ENCODE results near the gene MAP3K14. TPM values are rescaled to one million over a fixed set of nuclear protein-coding genes. Genes with fewer than 3 reads are reported as not detected.

The MAP3K14 gene
- total and polyA plus RNA-seq, 7 donors: 12.4 to 53.5 (median 24.6) TPM

DNA sequence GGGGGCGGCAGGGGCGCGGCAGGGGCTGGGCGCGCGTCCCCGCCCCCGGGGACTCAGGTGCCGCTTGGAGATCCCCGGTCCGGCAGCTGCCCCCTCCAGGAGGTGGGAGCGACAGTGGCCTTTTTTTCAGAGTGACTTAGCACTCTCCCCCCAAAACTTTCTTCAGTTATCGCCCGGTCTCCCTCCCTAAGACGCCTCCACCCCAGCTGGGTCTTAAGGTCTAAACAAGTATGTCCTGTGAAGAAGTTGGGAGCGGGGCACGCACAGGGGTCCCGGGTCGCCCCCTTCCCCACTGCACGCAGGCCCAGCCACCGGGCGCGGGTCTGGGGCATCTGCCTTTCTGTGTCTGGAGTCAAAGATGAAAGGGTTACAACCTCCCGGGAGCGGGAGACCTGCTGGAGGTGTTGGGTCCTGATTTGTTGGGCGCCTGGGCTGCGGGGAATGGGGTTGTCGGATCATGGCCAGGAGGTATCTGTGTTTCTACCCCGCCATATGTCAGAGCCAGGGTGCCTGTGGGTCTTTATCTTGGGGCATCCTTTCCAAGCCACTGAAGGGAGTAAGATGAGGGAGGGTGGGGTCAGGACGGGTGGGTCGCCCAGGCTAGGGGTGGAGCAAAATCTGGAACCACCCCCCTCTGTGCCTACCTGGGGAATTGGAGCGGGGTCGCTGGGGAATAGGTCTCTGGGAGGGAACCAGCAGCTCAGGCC is 94.4 kb downstream of the MAP3K14 start:
- Histone ChIP-seq H3K27ac (no peak overlapping the region), H3K9me3 (no peaks in the 10 kb centered on the region), H3K27me3 (ENCODE audit: insufficient read depth in 3 of 3, low read length in 2 of 3) (peaks cover 0 to 13% (median 8%) of the 10 kb centered on the region in 3 donors), H3K4me3 (peak overlapping the region; percentile 70), H3K36me3 (ENCODE audit: insufficient read depth in 1 of 2, low read depth in 1 of 2) (no peaks in the 10 kb centered on the region), H3K4me1 (peaks cover 3% of the 10 kb centered on the region)
- intact Hi-C loops (cut with DNase I): loop anchor here in 1 of 2 donors (5.0 kb wide), 1 partner anchor 365 kb away; no protein-coding TSS in a partner anchor
- DNase-seq (no peak), ATAC-seq (no peak)
- TF ChIP-seq, protein P1, sequence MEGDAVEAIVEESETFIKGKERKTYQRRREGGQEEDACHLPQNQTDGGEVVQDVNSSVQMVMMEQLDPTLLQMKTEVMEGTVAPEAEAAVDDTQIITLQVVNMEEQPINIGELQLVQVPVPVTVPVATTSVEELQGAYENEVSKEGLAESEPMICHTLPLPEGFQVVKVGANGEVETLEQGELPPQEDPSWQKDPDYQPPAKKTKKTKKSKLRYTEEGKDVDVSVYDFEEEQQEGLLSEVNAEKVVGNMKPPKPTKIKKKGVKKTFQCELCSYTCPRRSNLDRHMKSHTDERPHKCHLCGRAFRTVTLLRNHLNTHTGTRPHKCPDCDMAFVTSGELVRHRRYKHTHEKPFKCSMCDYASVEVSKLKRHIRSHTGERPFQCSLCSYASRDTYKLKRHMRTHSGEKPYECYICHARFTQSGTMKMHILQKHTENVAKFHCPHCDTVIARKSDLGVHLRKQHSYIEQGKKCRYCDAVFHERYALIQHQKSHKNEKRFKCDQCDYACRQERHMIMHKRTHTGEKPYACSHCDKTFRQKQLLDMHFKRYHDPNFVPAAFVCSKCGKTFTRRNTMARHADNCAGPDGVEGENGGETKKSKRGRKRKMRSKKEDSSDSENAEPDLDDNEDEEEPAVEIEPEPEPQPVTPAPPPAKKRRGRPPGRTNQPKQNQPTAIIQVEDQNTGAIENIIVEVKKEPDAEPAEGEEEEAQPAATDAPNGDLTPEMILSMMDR (IDR thresholded peaks at IDR 0.05): no peak
- 31 to 44% (median 39%) methylated on average over 25 to 33 of the region's 33 CpGs for WGBS, 3 donors

DNA sequence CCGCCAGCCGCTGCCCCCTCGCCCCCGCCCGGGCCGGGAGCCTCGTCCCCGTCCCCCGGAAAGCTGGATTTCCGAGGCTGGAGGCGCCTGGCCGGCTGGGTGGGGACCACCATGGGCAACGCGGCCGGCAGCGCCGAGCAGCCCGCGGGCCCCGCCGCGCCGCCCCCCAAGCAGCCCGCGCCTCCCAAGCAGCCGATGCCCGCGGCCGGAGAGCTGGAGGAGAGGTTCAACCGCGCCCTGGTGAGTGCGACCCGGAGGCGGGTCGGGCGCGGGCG is 94.9 kb downstream of the MAP3K14 start:
- Histone ChIP-seq H3K9me3 (no peaks in the 10 kb centered on the region), H3K4me3 (peak overlapping the region; percentile 70), H3K27me3 (ENCODE audit: insufficient read depth in 3 of 3, low read length in 2 of 3) (peaks cover 0 to 13% (median 8%) of the 10 kb centered on the region in 3 donors), H3K36me3 (ENCODE audit: insufficient read depth in 1 of 2, low read depth in 1 of 2) (no peaks in the 10 kb centered on the region), H3K27ac (no peak overlapping the region), H3K4me1 (peaks cover 3% of the 10 kb centered on the region)
- TF ChIP-seq, protein P1 (IDR thresholded peaks at IDR 0.05): no peak
- intact Hi-C loops (cut with DNase I): loop anchor here in 1 of 2 donors (5.0 kb wide), 1 partner anchor 365 kb away; no protein-coding TSS in a partner anchor
- DNase-seq (no peak), ATAC-seq (no peak)
- WGBS, 3 donors: 3 to 7% (median 3%) methylated on average over 16 to 38 of the region's 38 CpGs

DNA sequence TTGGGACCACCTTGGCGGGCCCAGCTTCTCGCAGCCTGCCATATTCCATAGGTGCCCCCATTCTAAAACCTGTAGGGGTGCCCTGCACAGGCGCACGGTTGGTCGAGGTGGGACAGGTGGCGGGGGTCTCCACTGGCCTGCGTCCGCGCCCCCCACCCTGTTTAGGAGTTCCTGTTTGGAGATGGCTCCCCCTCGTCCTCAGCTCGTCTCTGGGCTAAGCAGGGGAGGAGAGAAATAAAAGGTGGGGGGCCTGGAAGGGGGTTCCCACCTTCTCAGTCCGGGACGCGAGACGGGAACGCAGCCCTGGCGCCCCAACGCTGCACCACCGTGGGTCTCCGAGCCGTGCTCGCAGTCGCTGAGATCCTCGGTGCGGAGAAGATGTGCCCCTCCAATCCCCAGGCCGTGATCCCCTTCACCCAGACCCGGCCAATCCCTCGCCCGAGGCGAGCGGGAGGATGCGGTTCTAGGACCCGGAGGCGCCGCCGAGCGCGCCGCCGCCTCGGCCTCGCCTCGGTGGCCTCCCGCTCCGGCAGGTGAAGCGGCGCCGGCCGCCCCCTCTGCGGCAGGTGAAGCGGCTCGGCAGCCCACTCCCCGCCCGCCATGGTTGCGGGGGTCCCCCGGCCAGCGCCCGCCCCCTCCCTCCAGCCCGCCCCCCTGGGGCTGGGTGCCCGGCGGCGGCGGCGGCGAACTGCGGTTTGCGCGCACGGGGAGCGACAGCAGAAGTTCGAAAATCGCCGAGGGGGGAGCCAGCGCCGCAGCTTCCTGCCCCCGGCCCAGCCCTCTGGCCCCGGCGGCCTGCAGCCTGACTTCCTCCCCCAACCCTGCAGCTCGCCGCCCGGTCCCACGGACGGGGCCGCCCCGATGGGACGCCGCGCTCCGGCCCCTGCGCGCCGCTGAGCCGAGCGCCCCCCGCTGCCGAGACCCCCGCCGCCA is 95.5 kb downstream of the MAP3K14 start, which contains the start of gene FMNL1:
FMNL1 (plus strand) TSS at position 805 of the 933 bp plus-strand sequence. CDS start 240 bp downstream, outside the sequence.
- Histone ChIP-seq H3K9me3 (no peaks in the 10 kb centered on the region), H3K27me3 (ENCODE audit: insufficient read depth in 3 of 3, low read length in 2 of 3) (peaks cover 0 to 13% (median 8%) of the 10 kb centered on the region in 3 donors), H3K4me1 (peaks cover 3% of the 10 kb centered on the region), H3K36me3 (ENCODE audit: insufficient read depth in 1 of 2, low read depth in 1 of 2) (no peaks in the 10 kb centered on the region), H3K27ac (no peak within 1 kb of the TSS), H3K4me3 (peak within 1 kb of the TSS; percentile 70)
- 6 to 14% (median 11%) methylated on average over 36 to 98 of the region's 98 CpGs for WGBS, 3 donors
- DNase-seq: peak; percentile 53 to 80
- intact Hi-C loops (cut with DNase I): loop anchor here in 1 of 2 donors (5.0 kb wide), 1 partner anchor 366 kb away; no protein-coding TSS in a partner anchor
- no peak for ATAC-seq
- TF ChIP-seq, protein P1 (IDR thresholded peaks at IDR 0.05): no peak

DNA sequence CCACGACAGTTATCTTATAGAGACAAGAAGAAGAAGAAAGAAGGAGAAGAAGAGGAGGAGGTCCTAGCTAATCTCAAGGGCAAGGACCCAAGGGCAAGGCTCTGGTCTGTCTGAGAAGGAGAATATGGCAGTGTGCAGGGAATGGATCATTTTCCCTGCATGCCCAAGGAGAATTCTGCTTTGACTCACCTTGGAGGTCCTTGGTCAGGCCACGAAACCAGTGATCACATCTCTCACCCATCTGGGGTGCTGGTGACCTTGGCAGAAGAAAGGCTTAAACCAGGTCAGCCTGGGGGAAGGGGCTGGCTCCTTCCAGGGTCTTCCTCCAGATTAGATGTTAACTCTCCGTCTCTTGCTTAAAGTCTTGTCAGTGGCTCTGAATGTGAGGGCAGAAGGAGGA is 96.7 kb downstream of the MAP3K14 start:
- Histone ChIP-seq H3K36me3 (ENCODE audit: insufficient read depth in 1 of 2, low read depth in 1 of 2) (no peaks in the 10 kb centered on the region), H3K27ac (no peak overlapping the region), H3K4me1 (peaks cover 3% of the 10 kb centered on the region), H3K4me3 (no peak overlapping the region), H3K9me3 (no peaks in the 10 kb centered on the region), H3K27me3 (ENCODE audit: insufficient read depth in 3 of 3, low read length in 2 of 3) (peaks cover 0 to 13% (median 8%) of the 10 kb centered on the region in 3 donors)
- TF ChIP-seq, protein P1 (IDR thresholded peaks at IDR 0.05): no peak
- ATAC-seq: no peak
- intact Hi-C loops (cut with DNase I): loop anchor here in 1 of 2 donors (5.0 kb wide), 1 partner anchor 367 kb away; no protein-coding TSS in a partner anchor
- DNase-seq: peak in 1 of 2 donors; percentile 13
- 91 to 97% (median 92%) methylated on average over 3 of the region's 3 CpGs for WGBS, 3 donors
